Kidney (tissue), 22 donors: Measurements from ENCODE around the gene SATB1. TPM values are rescaled to one million over a fixed set of nuclear protein-coding genes. Genes with fewer than 3 reads are reported as not detected.

Experiments
- DNase-seq, 5 donors: peaks; one replicate each; pipeline ENCODE4 v3.0.0-alpha.2; 2013 to 2020
- FAIRE-seq: peaks from 2 replicates; lab custom pipeline; 2012; peaks lifted over from hg19 to GRCh38; lab: Jason Lieb, UNC
- H3K27ac ChIP-seq, 2 donors: one replicate each; pipeline ENCODE4 v1.7.0; 2013; ENCODE audit warnings: low read depth in 2 of 2, low read length in 2 of 2, inconsistent platforms in 1 of 2
- H3K27me3 ChIP-seq: one replicate; pipeline ENCODE4 v1.7.1; 2013; ENCODE audit warnings: low read length, inconsistent platforms; ENCODE audit not compliant: control insufficient read depth, insufficient read depth
- H3K36me3 ChIP-seq, 3 donors: one replicate each; pipeline versions ENCODE4 v1.7.0 to v1.7.1; 2013; ENCODE audit warnings: low read length in 3 of 3, control low read depth in 1 of 3, inconsistent platforms in 1 of 3; ENCODE audit not compliant: insufficient read depth in 3 of 3, control insufficient read depth in 2 of 3
- H3K4me1 ChIP-seq, 3 donors: one replicate each; pipeline versions ENCODE4 v1.7.0 to v1.7.1; 2013; ENCODE audit warnings: low read length in 3 of 3, inconsistent platforms in 1 of 3, low read depth in 1 of 3; ENCODE audit not compliant: control insufficient read depth in 2 of 3, insufficient read depth in 2 of 3
- H3K4me3 ChIP-seq, 3 donors: one replicate each; pipeline versions ENCODE4 v1.7.0 to v1.8.1; 2013; ENCODE audit warnings: low read length in 3 of 3, control low read depth in 1 of 3, inconsistent platforms in 1 of 3
- H3K9ac ChIP-seq, 3 donors: one replicate each; pipeline versions ENCODE4 v1.7.0 to v1.7.1; 2013; ENCODE audit warnings: low read length in 3 of 3, control low read depth in 1 of 3, inconsistent platforms in 1 of 3
- H3K9me3 ChIP-seq, 3 donors: one replicate each; pipeline versions ENCODE4 v1.7.0 to v1.7.1; 2013; ENCODE audit warnings: low read length in 3 of 3, control low read depth in 1 of 3, inconsistent platforms in 1 of 3; ENCODE audit not compliant: control insufficient read depth in 2 of 3, insufficient read depth in 1 of 3
- CTCF ChIP-seq: IDR thresholded peaks from 3 replicates; pipeline ENCODE4 v1.5.1; 2012; ENCODE audit warnings: mild to moderate bottlenecking, moderate library complexity, borderline replicate concordance; ENCODE audit not compliant: insufficient read depth; ENCODE audit errors: extremely low read depth
- intact Hi-C: fragments of 100-400 bp; cut with DNase I; formaldehyde crosslinking; loops from one replicate; pipeline ENCODE4 v1.11.1; 2022
- long read RNA-seq, 10 donors: library from polyadenylated mRNA in 1 of 10; unstranded in 1 of 10; transcript quantifications; one replicate each; pipeline ENCODE4 v2.0.0 and lab custom pipeline, GENCODE V29; 2021 to 2026
- polyA plus RNA-seq: library from polyadenylated mRNA; stranded (reverse); fragments of 350-450 nt; fragmentation: Illumina TruSeq; extraction: RNeasy Lipid Tissue Mini Kit (QIAGEN cat#74804); gene quantifications from one replicate; pipeline ENCODE4 v1.2.3, GENCODE V29; 2014; ENCODE audit warnings: low read depth, low replicate concordance; ENCODE audit not compliant: insufficient read depth
- total RNA-seq: library from RNA; stranded (reverse); fragmentation: NEBNext Ultra II Directional; extraction: Animal tissue kit (Norgen Biotek cat#: 25700); gene quantifications from one replicate; pipeline ENCODE4 v1.2.1, GENCODE V29; 2021
- donor health status: control.
- donor health status: control.
- donor health status: control.
- donor health status: control.
- donor health status: control.
- donor health status: DM: yes; HTN: yes; CAD: no.
- donor health status: Normal renal cell carcinoma (clear cell type).

SATB1 gene
- total RNA-seq (22.2 TPM), polyA plus RNA-seq (6.2 TPM)
- long read RNA-seq, donor 1, full-length matches to known transcripts: 8 of 8 reads
- long read RNA-seq, donor 1, partial matches to known transcripts: 0 of 8 reads
- long read RNA-seq, donor 1, other reads (novel, unspliced or antisense): 0 of 8 reads
- long read RNA-seq, donor 2, full-length matches to known transcripts: 4 of 15 reads
- long read RNA-seq, donor 2, partial matches to known transcripts: 11 of 15 reads
- long read RNA-seq, donor 2, other reads (novel, unspliced or antisense): 0 of 15 reads
- long read RNA-seq, donor 3, full-length matches to known transcripts: 6 of 21 reads
- long read RNA-seq, donor 3, partial matches to known transcripts: 15 of 21 reads
- long read RNA-seq, donor 3, other reads (novel, unspliced or antisense): 0 of 21 reads
- long read RNA-seq, donor 4, full-length matches to known transcripts: 4 of 9 reads
- long read RNA-seq, donor 4, partial matches to known transcripts: 5 of 9 reads
- long read RNA-seq, donor 4, other reads (novel, unspliced or antisense): 0 of 9 reads
- long read RNA-seq, donor 5: 0 reads
- long read RNA-seq, donor 6, full-length matches to known transcripts: 3 of 3 reads
- long read RNA-seq, donor 6, partial matches to known transcripts: 0 of 3 reads
- long read RNA-seq, donor 6, other reads (novel, unspliced or antisense): 0 of 3 reads
- long read RNA-seq, donor 7, full-length matches to known transcripts: 7 of 12 reads
- long read RNA-seq, donor 7, partial matches to known transcripts: 3 of 12 reads
- long read RNA-seq, donor 7, other reads (novel, unspliced or antisense): 2 of 12 reads
- long read RNA-seq, donor 8, full-length matches to known transcripts: 4 of 12 reads
- long read RNA-seq, donor 8, partial matches to known transcripts: 8 of 12 reads
- long read RNA-seq, donor 8, other reads (novel, unspliced or antisense): 0 of 12 reads
- long read RNA-seq, donor 9, full-length matches to known transcripts: 2 of 2 reads
- long read RNA-seq, donor 9, partial matches to known transcripts: 0 of 2 reads
- long read RNA-seq, donor 9, other reads (novel, unspliced or antisense): 0 of 2 reads
- long read RNA-seq, donor 10, full-length matches to known transcripts: 7 of 22 reads
- long read RNA-seq, donor 10, partial matches to known transcripts: 15 of 22 reads
- long read RNA-seq, donor 10, other reads (novel, unspliced or antisense): 0 of 22 reads

GRCh38 chr3:18424729-18425640 is at the start of gene SATB1:
SATB1 (minus strand) TSS chr3:18425339; CDS start chr3:18420967, 4,372 bp downstream.
- DNase-seq (peak; percentile 90 to 95 (median 92)), FAIRE-seq (no peak)
- no peaks in the 10 kb centered on the region for H3K9me3 ChIP-seq
- no peaks in the 10 kb centered on the region for H3K36me3 ChIP-seq
- H3K9ac ChIP-seq: peak within 1 kb of the TSS; percentile 83 to 91 (median 89)
- intact Hi-C loops: no loop called here
- peak within 1 kb of the TSS; percentile 92 to 98 (median 94) for H3K4me3 ChIP-seq
- TF ChIP-seq CTCF: no peak
- peaks cover 0 to 5% (median 3%) of the 10 kb centered on the region in 3 donors for H3K4me1 ChIP-seq
- H3K27ac ChIP-seq: peak within 1 kb of the TSS; percentile 79 to 80
- no peaks in the 10 kb centered on the region for H3K27me3 ChIP-seq

- Histone ChIP-seq H3K4me1 (no peaks in the 10 kb centered on the region), H3K36me3 (no peaks in the 10 kb centered on the region), H3K27ac (no peak overlapping the region), H3K9me3 (no peaks in the 10 kb centered on the region), H3K4me3 (no peak overlapping the region), H3K9ac (no peak overlapping the region), H3K27me3 (no peaks in the 10 kb centered on the region)
- intact Hi-C loops: no loop called here
- FAIRE-seq: no peak
- TF ChIP-seq CTCF: no peak
- no peak for DNase-seq
These were observed 49.1 kb upstream of the SATB1 start for GRCh38 chr3:18474202-18474601.

GRCh38 chr3:18469775-18470174 is 44.6 kb upstream of the SATB1 start:
- no peak overlapping the region for H3K9ac ChIP-seq
- H3K9me3 ChIP-seq: no peaks in the 10 kb centered on the region
- intact Hi-C loops: no loop called here
- no peak for FAIRE-seq
- H3K27ac ChIP-seq: no peak overlapping the region
- H3K36me3 ChIP-seq: no peaks in the 10 kb centered on the region
- no peak for DNase-seq
- H3K4me3 ChIP-seq: no peak overlapping the region
- H3K27me3 ChIP-seq: no peaks in the 10 kb centered on the region
- no peaks in the 10 kb centered on the region for H3K4me1 ChIP-seq
- TF ChIP-seq CTCF: no peak
